NT2/D1 (cell line): Measurements from ENCODE around the gene DENND4B.

Experiments
- YY1 ChIP-seq: IDR thresholded peaks from 2 replicates; pipeline ENCODE4 v1.6.1; 2011; ENCODE audit not compliant: insufficient read length, insufficient read depth
- ZNF274 ChIP-seq: IDR thresholded peaks from 2 replicates; pipeline ENCODE4 v1.6.1; 2011; ENCODE audit warnings: mild to moderate bottlenecking, low read depth, low read length

DNA sequence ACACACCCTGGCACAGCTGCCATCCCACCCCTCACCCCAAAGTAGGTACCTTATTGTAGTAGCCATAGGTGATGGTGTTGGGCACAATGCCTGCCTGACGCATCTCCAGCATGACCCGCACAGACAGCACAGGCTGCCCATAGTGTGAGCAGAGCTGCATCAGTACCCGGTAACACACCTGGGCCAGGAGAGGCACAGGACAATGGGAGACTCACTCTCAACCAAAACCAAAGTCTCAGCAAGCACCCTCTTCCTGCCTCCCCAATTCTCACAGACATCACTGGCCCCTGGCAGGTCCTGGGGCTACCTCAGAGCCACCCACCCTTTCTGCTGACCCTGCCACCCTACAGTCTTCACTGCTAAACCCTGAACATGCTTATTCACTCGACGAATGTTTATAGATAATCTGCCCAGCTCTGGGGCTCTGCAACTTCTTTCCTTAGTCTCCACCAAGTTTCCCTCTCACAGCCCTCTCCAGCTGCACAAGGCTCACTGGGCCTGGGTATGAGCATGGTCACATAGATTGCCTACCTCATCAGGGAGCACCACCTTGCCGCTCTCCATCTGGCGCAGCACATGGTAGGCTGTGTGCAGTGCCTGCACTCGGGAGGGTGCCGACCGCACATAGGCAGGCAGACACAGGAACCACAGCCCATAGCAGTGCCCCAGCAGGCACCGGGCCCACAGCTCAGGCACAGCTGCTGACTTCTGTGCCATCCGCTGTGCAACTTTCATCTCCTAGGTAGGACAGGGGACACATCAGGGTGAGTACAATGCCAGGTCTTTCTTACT, 10.3 kb downstream of the DENND4B start:
- TF ChIP-seq YY1 (no peak), ZNF274 (no peak)
